Vagina (tissue), 2 donors: ENCODE measurements around the gene PCK1. TPM values are rescaled to one million over a fixed set of nuclear protein-coding genes. Genes with fewer than 3 reads are reported as not detected.

Experiments used
- DNase-seq, 2 donors: peaks; one replicate each; pipeline ENCODE4 v3.0.0-alpha.2; 2017; ENCODE audit errors: extremely low spot score in 2 of 2
- H3K27ac ChIP-seq: fragments of 200-600 bp; sonication (generic); one replicate; pipeline ENCODE4 v1.5.1; 2019
- H3K27me3 ChIP-seq: fragments of 200-600 bp; sonication (generic); one replicate; pipeline ENCODE4 v1.5.1; 2019
- H3K36me3 ChIP-seq, 2 donors: fragments of 200-600 bp; sonication (generic); one replicate each; pipeline ENCODE4 v1.5.1; 2017 to 2019
- H3K4me1 ChIP-seq: fragments of 200-600 bp; sonication (generic); one replicate; pipeline ENCODE4 v1.5.1; 2019
- H3K4me3 ChIP-seq, 2 donors: fragments of 200-600 bp; sonication (generic); 1 replicate in 1 of 2; 2 replicates in 1 of 2; pipeline ENCODE4 v1.5.1; 2016 to 2019
- H3K9me3 ChIP-seq: fragments of 200-600 bp; sonication (generic); one replicate; pipeline ENCODE4 v1.5.1; 2019
- POLR2A ChIP-seq, 2 donors: fragments of 450-650 bp; IDR thresholded peaks; one replicate each; pipeline ENCODE4 v1.6.1; 2017; ENCODE audit warnings: antibody characterized with exemption in 2 of 2, mild to moderate bottlenecking in 2 of 2, moderate library complexity in 2 of 2
- POLR2AphosphoS5 ChIP-seq, 2 donors: sonication (generic); formaldehyde crosslinking; IDR thresholded peaks; one replicate each; pipeline ENCODE4 v1.9.0; 2017; ENCODE audit warnings: antibody characterized with exemption in 2 of 2, mild to moderate bottlenecking in 2 of 2, low read depth in 1 of 2; ENCODE audit not compliant: insufficient read depth in 1 of 2
- intact Hi-C: fragments of 100-400 bp; cut with DNase I; formaldehyde crosslinking; loops from one replicate; pipeline ENCODE4 v1.15.1; 2023
- total RNA-seq: library from RNA; depleted of rRNA; stranded (reverse); fragments of >200 nt; gene quantifications from one replicate; pipeline ENCODE4 v1.2.3, GENCODE V29; 2016
- TF ChIP-seq, protein P1 (sequence below), 3 experiments: fragments of 450-650 bp in 2 of 3; fragments of 200-600 bp in 1 of 3; sonication (generic) in 1 of 3; IDR thresholded peaks; one replicate each; pipeline ENCODE4 v1.5.1; 2017 to 2019; ENCODE audit warnings: antibody characterized with exemption in 3 of 3, mild to moderate bottlenecking in 2 of 3, moderate library complexity in 2 of 3

Gene PCK1
- total RNA-seq, 1 donor from 2014 or later = 13.0 TPM

DNA sequence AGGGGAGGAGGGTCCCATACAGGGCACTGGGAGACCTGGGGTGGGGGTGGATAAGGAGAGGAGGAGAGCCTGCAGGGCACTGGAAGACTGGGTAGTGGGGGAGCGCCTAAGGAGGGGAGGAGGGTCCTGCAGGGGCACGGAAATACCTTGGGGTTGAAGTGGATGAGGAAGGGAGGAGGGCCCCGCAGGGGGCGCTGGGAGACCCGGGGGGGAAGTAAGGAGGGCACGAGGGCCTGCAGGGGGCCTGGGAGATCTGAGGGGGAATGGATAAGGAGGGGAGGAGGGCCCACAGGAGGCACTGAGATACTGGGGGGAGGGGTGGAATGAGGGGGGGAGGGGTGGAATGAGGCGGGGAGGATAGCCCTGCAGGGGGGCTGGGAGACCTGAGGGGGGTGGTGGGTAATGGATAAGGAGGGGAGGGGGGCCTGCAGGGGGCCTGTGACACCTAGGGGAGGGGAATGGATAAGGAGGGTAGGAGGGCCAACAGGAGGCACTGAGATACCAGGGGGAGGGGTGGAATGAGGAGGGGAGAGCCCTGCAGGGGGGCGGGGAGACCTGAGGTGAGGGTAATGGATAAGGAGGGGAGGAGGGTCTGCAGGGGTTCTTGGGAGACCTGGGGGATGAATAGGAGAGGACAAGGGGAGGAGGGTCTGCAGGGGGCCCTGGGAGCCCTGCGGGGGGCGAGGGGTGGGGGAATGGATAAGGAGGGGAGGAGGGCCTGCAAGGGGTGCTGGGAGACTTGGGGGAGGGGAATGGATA is 35.4 kb upstream of the PCK1 start:
- Histone ChIP-seq H3K36me3 (no peaks in the 10 kb centered on the region), H3K4me3 (no peak overlapping the region), H3K4me1 (no peaks in the 10 kb centered on the region), H3K27ac (no peak overlapping the region), H3K27me3 (no peaks in the 10 kb centered on the region), H3K9me3 (no peaks in the 10 kb centered on the region)
- no peak for TF ChIP-seq POLR2AphosphoS5 (IDR thresholded peaks at IDR 0.05; ENCODE audit: insufficient read depth in 1 of 2, low read depth in 1 of 2)
- TF ChIP-seq, protein P1, sequence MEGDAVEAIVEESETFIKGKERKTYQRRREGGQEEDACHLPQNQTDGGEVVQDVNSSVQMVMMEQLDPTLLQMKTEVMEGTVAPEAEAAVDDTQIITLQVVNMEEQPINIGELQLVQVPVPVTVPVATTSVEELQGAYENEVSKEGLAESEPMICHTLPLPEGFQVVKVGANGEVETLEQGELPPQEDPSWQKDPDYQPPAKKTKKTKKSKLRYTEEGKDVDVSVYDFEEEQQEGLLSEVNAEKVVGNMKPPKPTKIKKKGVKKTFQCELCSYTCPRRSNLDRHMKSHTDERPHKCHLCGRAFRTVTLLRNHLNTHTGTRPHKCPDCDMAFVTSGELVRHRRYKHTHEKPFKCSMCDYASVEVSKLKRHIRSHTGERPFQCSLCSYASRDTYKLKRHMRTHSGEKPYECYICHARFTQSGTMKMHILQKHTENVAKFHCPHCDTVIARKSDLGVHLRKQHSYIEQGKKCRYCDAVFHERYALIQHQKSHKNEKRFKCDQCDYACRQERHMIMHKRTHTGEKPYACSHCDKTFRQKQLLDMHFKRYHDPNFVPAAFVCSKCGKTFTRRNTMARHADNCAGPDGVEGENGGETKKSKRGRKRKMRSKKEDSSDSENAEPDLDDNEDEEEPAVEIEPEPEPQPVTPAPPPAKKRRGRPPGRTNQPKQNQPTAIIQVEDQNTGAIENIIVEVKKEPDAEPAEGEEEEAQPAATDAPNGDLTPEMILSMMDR (IDR thresholded peaks at IDR 0.05) = no peak
- TF ChIP-seq POLR2A (IDR thresholded peaks at IDR 0.05) = no peak
- DNase-seq = no peak
- intact Hi-C loops = no loop called here

DNA sequence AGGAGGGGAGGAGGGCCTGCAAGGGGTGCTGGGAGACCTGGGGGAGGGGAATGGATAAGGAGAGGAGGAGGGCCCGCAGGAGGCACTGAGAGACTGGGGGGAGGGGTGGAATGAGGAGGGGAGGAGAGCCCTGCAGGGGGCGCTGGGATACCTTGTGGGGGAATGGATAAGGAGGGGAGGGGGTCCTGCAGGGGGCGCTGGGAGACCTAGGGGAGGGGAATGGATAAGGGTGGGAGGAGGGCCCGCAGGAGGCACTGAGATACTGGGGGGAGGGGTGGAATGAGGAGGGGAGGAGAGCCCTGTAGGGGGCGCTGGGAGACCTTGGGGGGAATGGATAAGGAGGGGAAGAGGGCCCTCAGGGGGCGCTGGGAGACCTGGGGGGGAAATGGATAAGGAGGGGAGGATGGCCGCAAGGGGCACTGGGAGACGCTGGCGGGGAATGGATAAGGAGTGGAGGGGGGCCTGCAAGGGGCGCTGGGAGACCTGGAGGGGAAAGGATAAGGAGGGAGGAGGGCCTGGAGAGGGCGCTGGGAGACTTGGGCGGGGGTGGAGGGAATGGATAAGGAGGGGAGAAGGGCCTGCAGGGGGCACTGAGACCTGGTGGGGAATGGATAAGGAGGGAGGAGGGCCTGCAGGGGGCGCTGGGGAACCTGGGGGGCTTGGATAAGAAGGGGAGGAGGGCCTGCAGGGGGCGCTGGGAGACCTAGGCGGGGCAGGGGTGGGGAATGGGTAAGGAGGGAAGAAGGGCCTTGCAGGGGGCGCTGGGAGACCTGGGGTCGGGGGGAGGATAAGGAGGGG is 34.6 kb upstream of the PCK1 start:
- no peak for DNase-seq
- H3K4me1 ChIP-seq = no peaks in the 10 kb centered on the region
- H3K9me3 ChIP-seq = no peaks in the 10 kb centered on the region
- intact Hi-C loops = no loop called here
- no peaks in the 10 kb centered on the region for H3K36me3 ChIP-seq
- no peaks in the 10 kb centered on the region for H3K27me3 ChIP-seq
- no peak overlapping the region for H3K4me3 ChIP-seq
- no peak overlapping the region for H3K27ac ChIP-seq
- TF ChIP-seq, protein P1 (IDR thresholded peaks at IDR 0.05) = no peak
- TF ChIP-seq POLR2A (IDR thresholded peaks at IDR 0.05) (no peak), POLR2AphosphoS5 (IDR thresholded peaks at IDR 0.05; ENCODE audit: insufficient read depth in 1 of 2, low read depth in 1 of 2) (no peak)

DNA sequence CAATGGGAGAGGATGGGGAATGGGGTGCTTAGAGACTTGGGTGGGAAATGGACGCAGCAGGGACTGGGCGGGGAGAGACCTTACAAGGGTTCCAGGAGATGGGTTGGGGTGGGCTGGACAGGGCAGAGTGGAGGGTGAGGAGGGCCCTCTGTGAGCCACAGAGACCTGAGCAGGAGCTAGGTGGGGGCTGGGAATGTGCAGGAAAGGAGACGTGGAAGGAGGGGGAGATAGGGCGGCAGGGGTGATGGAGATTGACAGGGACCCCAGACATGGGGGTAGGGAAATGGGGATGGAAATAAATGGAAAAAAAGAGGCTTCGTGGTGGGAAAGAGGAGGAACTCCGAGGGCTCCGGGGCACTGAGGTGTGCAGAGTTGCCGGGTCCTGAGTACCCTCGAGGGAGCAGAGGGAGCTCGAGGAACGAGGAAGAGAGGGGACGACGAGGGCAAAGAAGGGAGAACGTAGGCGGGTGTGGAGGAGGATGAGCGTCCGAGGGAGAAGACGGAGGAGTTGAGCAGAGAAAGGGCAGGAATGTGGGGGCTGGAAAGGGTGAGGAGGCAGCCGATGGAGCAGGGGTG is 33.9 kb upstream of the PCK1 start:
- Histone ChIP-seq H3K4me1 (no peaks in the 10 kb centered on the region), H3K27me3 (no peaks in the 10 kb centered on the region), H3K27ac (no peak overlapping the region), H3K4me3 (no peak overlapping the region), H3K36me3 (no peaks in the 10 kb centered on the region), H3K9me3 (no peaks in the 10 kb centered on the region)
- TF ChIP-seq POLR2AphosphoS5 (IDR thresholded peaks at IDR 0.05; ENCODE audit: insufficient read depth in 1 of 2, low read depth in 1 of 2) (no peak), POLR2A (IDR thresholded peaks at IDR 0.05) (no peak)
- TF ChIP-seq, protein P1 (IDR thresholded peaks at IDR 0.05) = no peak
- intact Hi-C loops = no loop called here
- DNase-seq = no peak

DNA sequence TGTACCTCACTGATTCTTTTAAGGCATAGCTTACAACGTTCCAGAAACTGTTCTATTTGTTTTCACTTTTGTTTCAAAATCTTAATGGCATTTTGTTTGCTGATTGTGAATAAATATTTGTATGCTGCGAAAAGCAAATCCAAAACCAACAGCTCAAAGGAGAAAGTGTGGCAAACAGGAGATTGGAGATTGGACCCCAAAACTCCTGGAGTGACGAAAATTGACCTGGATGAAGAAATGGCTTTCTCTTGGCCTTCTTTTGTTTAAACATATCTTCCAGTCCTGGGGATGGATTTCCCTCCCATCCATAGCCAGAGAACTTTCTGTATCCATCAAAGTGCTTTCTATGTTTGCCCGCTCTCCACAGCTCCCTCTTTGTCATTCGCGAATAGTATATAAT is 33.2 kb upstream of the PCK1 start:
- Histone ChIP-seq H3K27me3 (no peaks in the 10 kb centered on the region), H3K4me1 (no peaks in the 10 kb centered on the region), H3K27ac (no peak overlapping the region), H3K9me3 (no peaks in the 10 kb centered on the region), H3K36me3 (no peaks in the 10 kb centered on the region), H3K4me3 (no peak overlapping the region)
- DNase-seq = no peak
- TF ChIP-seq POLR2A (IDR thresholded peaks at IDR 0.05) = no peak
- TF ChIP-seq POLR2AphosphoS5 (IDR thresholded peaks at IDR 0.05; ENCODE audit: insufficient read depth in 1 of 2, low read depth in 1 of 2) = no peak
- TF ChIP-seq, protein P1 (IDR thresholded peaks at IDR 0.05) = no peak
- intact Hi-C loops = no loop called here
